ENCODE measurements around the gene NRCAM.

NRCAM gene

DNA sequence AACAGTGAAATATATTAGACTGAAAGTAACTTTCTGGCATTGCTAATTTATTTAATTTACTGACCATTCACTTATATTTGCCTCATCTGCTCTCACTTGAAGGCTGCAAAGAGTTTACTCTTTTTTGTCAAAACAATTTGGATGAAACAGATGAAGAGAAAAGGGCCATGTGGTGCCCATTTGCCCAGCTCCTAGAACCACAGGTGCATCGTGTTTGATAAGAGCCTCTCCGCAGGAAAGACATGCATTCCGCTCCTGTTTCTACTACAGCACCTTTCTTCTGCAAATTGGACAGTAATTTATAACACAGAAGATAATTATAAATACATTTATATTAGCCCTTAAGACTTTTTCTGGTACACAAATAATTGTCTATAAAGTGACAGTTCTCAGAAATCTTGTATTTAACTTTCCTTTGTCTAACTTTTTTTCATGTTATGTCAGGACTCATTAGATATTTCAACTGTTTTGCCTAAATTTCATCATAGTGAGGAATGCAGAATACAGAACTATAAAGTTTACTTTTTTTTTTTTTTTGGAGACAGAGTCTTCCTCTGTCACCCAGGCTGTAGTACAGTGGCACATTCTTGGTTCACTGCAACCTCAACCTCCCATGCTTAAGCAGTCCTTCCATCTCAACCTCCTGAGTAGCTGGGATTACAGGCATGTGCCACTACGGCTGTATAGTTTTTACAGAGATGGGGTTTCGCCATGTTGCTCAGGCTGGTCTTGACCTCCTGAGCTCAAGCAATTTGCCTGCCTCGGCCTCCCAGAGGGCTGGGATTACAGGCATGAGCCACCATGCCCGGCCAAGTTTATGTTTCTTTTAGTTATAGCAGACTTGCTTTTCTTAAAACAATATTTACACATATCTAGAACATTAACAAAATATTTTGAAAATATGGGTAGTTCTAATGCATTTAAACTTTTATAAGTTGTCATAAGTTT lies 326.9 kb downstream of the NRCAM start:
- DNase-seq (ENCODE audit: low spot score), result no peak

DNA sequence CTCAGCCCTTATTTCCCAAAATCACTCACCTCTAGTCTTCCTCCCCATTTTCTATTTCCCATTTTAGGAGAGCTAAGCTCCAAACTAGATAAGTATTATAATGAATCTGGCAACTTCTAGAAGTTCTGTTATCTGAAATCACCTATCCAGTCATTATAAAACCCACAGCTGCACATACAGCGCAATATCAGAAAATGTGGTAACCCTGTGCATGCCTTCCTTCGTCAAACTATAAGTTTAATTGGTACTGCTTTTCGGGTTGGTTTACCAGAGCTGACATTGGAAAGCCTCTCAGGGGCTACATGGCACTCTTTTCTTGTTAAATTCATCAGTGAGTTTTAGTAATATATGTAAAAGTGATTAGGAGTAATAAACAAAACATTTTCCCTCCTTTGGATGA lies 327.7 kb downstream of the NRCAM start:
- no peak for DNase-seq (ENCODE audit: low spot score)

DNA sequence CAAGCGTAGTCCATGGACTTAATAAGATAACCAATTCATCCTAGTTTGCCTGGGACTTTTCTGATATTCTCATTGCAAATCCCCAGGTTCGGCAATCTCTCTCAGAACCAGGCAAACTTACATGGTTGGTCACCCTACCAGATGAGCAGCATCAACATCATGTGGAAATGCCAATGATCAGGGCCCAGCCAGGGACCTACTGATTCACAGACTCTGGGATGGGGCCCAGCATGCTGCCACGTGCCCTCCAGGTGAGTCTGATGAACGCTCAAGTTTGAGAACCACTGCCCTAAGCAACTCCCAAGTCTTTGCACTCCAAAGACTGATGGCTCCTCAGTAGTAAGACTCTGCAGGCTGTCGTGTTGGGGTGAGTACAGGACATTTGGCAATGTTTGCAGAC lies 328.8 kb downstream of the NRCAM start:
- DNase-seq (ENCODE audit: low spot score), result no peak

DNA sequence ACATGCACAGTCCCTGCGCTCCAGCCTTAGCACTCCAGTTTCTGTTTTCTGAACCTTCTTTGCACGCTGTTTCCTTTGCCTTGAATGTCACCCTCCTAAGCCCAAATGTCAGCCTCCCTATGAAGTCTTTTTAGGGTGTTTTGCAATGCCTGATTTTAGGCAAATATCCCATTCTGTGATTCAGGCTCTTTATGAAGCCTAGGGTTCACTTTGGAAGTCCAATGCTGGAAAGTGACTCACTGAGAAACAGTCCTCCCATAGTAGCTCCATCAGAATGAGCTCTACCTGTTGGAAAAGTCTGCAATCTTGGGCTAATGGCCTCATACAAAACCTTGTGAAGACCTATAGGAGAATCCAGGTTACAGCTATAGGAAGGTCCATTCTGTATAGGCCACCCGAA lies 331.4 kb downstream of the NRCAM start:
- no peak for DNase-seq (ENCODE audit: low spot score)

DNA sequence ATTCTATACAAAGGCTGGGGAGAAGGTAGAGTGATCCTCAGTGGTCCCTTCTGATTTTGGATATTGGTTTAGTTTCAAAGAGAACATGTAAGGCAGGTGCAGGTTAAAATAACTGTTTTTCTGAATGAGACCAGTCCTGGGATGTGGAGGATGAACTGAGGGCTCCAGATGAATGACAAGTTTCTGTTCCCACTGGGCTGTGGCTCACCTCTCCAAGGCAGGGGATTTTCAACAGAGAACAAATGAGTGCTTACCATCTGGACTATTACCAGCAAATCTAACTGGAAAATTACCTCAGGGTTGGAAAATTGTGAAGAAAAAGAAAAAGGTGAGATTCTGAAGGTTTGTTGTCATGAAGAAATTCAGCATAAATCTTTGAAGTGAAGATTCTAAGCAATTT lies 334.1 kb downstream of the NRCAM start:
- no peak for DNase-seq (ENCODE audit: low spot score)

DNA sequence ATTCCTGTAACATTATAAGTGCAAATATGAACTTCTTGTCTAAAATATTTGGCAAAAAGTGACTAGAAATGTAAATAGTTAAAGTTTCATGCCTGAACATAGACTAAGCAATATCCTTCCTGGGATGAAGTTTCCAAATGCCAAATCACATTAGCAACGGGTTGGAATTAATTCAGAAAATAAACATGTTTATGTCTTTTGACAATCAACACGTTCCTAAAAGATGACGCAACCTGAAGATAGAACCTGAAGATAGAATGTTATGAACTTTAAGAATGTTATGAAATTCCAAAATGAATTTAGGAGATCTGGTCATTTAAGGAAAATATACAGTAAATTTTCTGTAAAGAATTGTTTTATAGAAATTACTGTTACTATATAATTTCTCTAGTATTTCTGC lies 335.3 kb downstream of the NRCAM start:
- no peak for DNase-seq (ENCODE audit: low spot score)

DNA sequence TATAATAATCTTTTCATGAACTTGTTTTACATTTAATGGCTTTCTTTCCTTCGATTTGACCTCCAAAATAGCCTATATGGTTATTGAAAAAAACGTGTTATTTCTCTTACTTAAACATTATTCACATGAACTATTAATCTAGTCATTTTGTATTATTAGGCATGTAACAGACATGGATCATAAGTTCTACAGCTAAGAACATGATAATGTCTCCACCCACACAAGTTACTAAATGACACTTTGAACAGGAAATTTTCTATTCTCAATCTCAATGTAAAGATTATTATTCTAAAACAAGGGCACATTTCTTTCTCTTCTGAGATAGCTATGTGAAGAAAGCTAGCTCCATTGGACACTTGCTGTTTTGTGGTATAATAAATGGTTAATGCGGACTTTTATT lies 336.0 kb downstream of the NRCAM start:
- no peak for DNase-seq (ENCODE audit: low spot score)

DNA sequence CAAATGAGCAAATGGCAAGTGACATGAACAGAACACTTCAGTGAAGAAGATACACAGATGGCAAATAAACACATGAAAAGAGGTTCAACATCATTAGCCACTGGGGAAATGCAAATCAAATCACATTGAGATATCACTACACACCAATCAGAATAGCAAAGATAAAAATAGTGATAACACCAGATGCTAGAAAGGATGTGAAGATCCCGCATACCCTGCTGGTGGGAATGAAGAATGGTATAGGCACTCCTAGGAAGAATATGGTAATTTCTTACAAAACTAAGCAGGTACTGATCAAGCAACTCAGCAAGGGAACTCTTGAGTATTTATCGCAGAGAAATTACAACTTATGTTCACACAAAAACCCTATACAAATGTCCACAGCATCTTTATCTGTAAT lies 337.3 kb downstream of the NRCAM start:
- DNase-seq (ENCODE audit: low spot score), result peak; percentile 17

DNA sequence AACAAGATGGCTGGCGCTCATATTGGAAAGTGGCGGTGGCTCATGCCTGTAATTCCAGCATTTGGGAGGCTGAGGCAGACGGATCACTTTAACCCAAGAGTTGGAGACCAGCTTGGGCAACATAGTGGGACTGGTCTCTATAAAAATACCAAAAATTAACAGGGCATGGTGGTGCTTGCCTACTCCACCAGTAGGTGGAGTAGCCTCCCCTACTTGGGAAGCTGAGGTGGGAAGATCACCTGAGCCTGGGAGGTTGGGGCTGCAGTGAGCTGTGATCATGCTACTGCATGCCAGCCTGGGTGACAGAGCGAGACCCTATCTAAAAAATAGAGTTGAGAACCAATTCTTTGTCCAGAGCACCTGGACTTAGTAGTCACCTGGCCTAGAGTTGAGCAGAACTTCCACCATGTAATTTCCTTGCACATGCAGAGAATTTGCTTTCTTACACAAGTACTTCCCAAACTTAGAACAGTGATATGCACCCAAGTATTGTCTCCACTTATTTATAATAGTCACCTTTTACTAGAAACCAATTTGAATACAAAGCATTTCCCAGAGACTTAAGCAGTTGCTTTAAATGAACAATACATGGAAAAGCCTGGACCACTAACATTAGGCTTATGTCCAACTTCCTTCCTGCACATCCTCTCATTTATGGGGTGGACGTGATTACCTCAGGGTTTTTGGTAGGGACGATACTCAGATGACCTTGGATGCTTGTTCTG lies 342.0 kb downstream of the NRCAM start:
- peak; percentile 57 for DNase-seq (ENCODE audit: low spot score)

DNA sequence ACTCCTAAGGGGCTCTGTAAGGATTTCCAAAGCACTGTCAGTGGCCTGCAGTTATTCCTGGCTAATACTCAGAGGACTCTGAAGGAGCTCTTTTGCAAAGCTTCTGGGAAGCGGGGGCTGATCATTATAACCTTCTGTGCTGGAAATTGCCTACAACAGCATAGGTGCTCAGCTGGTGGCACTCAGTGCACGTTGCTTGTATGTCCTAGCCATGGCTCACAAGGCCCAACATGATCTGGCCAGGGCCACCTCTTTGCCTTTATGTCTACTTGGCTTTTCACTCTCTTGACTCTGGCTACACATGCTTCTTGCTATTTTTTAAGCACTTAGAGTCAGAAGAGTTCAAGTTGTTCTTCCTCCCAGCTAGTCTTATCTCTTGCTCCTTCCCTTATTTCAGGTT lies 343.6 kb downstream of the NRCAM start:
- no peak for DNase-seq (ENCODE audit: low spot score)

DNA sequence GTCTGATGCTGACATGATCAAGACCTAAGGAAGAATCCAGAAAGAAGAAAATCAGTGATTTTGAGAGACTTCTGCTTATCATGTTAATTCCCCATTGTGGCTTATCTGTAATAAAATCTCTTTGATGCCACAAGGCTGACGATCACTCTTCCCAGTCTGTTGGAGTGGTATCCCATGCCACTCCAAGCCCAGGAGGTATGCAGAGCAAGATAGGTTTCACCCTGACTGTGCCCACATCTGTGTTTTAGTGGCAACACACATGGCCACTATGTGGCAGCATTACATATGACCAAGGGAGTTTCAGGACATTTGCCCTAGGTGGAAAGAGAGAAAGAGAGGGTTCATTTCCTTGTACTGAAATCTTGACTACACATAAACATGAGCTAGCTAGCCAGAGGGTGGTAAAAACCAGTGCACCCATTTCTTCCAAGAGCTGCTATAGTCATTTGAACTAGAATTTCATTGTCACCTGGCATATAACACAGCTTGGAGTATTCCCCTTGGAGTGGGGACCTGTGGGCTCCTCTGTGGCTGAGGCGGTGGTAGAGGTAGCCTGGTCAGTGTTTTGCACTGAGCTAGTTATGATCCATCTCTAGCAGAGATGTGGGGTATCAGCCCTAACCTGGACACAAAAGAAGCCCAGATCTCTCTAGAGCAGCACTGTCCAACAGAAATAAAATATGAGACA lies 346.9 kb downstream of the NRCAM start:
- peak; percentile 59 for DNase-seq (ENCODE audit: low spot score)

DNA sequence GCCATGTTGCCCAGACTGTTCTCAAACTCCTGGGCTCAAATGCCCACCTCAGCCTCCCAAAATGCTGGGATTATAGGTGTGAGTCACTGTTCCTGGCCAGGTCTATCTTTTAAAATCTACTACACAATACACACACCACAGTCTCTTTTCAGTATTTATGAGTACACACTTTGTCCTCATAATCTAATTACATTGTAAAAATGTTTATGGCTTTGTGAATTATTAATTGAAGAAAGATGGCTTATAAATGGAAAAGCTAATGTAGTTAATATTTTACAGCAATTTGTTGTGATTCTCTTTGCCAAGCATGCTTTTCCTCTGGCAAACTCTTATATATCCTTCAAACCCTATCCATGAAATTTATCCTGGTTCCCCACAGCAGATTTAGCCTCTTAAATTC lies 348.1 kb downstream of the NRCAM start:
- DNase-seq (ENCODE audit: low spot score), result no peak

DNA sequence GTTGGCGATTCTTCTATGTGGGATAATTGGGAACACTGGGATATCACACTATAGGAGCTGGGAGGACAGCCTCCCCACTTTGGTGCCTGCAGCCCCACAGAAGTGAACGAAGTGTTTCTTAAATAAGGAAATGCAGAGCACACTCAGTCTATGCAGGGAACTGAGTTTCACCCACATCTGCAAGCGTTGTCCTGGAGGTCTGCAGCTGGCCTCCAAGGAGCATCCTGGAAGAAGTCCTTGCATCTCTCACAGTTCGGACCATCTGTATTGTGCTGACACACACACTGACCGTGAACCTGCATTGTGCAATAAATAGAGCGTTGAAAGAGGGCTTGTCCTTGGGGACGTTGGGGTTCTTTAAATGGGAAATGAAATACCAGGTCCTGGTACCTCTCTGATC lies 351.9 kb downstream of the NRCAM start:
- no peak for DNase-seq (ENCODE audit: low spot score)

DNA sequence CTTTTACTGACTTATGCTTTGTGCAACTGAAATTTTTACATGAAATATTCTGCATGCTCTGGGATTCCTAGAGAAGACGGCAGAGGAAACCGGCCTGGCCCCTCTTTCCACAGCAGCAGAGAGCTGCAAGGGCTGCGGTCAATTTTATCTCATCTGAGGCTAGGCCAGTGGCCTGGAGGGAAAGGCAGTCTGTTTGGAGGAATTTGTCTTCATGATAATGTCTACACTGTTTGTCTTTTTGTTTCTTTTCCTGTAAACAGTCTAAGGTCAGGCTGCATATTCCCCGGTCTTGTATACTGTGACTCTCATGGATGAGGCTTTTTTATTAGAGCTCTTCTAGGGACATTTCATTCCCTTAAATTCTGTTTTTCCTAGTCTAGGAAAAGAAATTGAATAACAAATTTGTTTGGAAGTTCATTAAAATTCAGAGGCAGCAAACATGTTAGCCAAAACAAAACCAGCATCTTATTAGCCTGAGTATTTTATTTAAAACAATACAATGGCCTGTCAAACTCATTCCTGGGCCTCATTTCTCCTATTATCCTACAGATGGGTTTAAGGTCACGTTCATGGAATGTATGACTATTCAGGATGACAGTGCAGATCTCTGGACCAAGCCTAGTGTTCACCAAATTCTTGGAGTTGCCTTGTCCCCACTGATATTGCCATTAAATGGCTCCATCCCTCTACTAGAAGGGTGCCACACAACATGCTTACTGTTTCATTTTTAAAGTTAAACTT lies 352.5 kb downstream of the NRCAM start:
- no peak for DNase-seq (ENCODE audit: low spot score)

DNA sequence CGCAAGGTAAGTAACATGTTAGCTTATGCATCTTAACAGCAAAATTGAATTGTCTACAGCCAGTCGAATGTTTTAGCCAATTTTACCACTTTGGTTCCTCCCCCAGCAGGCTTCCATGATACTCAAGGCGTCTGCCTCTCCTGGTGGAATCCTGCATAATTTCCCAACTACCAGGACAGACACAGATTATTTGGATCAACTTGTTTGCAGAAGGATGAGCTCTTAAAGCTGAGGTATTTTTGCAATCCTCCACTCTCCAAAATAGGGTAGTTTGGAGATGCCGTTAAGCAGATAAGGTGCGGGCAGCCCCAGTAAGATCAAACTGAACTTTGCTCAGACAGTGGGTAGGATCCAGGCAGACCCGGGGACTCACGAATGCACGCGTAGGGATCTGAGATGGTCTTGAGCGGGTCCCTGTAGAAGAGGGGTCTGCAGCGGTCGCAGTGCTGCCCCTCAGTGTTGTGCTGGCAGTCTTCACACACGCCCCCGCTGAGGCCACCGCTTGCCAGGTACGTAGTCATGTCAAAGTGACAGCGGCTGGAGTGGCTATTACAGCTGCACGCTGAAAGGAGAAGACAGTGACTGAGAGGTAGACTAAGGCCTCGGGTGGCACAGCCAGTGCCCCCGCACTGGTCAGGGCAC lies 353.4 kb downstream of the NRCAM start:
- no peak for DNase-seq (ENCODE audit: low spot score)

DNA sequence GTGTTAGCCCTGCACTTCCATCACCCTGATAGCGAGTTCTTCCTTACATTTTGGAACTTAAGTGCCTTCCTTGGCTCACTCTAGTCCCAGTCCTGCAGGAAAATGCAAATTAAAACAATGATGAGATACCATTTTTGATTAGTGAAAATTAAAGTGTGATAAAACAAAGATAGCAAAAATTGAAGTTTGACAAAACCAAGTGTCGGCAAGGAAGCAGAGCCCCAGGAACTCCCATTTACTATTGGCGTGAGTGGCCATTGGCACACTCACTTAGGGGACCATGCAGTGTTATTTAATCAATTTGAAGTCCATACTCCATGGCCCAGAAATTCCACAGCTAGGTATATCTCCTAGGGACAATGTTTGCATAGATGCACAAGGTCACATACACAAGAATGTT lies 354.5 kb downstream of the NRCAM start:
- DNase-seq (ENCODE audit: low spot score), result no peak

DNA sequence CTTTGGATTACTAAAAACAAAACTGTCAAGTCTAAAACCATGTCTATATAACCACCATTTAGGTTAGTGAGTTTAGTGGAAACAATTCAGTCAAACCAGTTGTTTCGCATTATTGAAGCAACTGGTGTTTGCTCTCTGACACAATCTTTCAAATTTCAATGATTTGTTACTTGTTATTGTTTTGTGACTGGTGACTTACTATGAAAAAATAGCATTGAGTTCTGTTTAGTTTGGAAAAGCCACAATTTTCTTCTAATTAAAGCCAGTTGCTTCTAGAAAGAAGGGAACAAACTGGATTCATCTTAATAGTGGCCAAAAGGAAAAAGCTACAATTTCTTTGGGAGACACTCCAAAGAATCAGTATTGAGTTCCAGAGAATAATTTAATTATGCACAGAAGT lies 356.5 kb downstream of the NRCAM start:
- no peak for DNase-seq (ENCODE audit: low spot score)

DNA sequence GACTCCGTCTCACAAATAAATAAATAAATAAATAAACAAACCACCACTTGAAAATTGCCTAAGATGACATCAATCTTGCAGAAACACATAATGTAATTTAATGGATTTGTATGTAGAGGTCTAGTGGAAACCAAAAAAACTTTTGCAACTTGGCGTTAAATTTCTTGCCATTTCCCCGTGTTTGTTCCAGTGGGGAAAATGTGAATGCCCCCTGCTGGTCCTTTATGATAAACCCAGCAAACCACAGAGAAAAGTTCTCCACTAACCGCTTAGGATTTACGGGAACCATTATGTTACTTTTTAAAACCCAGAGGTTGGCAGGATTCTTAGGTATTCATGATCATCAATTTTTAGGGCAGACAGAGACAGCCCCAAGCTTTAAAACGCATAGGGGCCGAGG lies 358.5 kb downstream of the NRCAM start:
- DNase-seq (ENCODE audit: low spot score), result peak; percentile 28

All from NAMALWA (cell line).